ENCODE measurements around the gene ZRANB2.

GRCh38 chr1:71088645-71089287 is 7.9 kb upstream of the ZRANB2 start:
- TF ChIP-seq CTCF (optimal IDR thresholded peaks at IDR 0.05 in 1 of 3, IDR thresholded peaks at IDR 0.05 in 1 of 3, conservative IDR thresholded peaks at IDR 0.05 in 1 of 3; ENCODE audit: extremely low read depth in 1 of 3, insufficient read depth in 2 of 3, low read length in 3 of 3) (no peak), EZH2 (IDR thresholded peaks at IDR 0.05; ENCODE audit: low read length) (no peak)
